GM12878 (cell line): ENCODE measurements around the gene FAM107A. TPM values are rescaled to one million over a fixed set of nuclear protein-coding genes. Genes with fewer than 3 reads are reported as not detected.

ENCODE experiments used
- SREBF2 ChIP-seq: IDR thresholded peaks from 2 replicates; pipeline ENCODE4 v1.6.1; 2012; ENCODE audit warnings: mild to moderate bottlenecking, low read length
- polyA plus RNA-seq, 11 experiments: library from polyadenylated mRNA; depleted of rRNA in 4 of 11; unstranded in 6 of 11; stranded (reverse) in 5 of 11; fragments of >200 nt; fragmentation: Nextera tagmentation in 4 of 11; fragmentation: Illumina TruSeq in 1 of 11; extraction: Ambion mirVana in 4 of 11; extraction: Trizol in 1 of 11; gene quantifications; 1 replicate in 1 of 11; 2 replicates in 10 of 11; pipeline versions ENCODE4 v1.2.1 to v1.2.3, GENCODE V29; 2011 to 2016; ENCODE audit warnings: inconsistent platforms in 2 of 11, missing spikeins in 2 of 11, low read depth in 1 of 11
- total RNA-seq, 4 experiments: library from RNA; depleted of rRNA in 3 of 4; stranded (reverse); fragments of >200 nt in 3 of 4; fragmentation: Illumina TruSeq in 1 of 4; extraction: Trizol in 1 of 4; gene quantifications; 2 replicates each; pipeline versions ENCODE4 v1.2.1 to v1.2.3, GENCODE V29; 2013 to 2021
- TF ChIP-seq, protein P1 (sequence below): fragments of 450-650 bp; formaldehyde crosslinking; IDR thresholded peaks from 2 replicates; pipeline ENCODE4 v1.5.0; 2022; ENCODE audit warnings: mild to moderate bottlenecking, missing genetic modification characterization
- TF ChIP-seq, protein P2 (sequence below): fragments of 450-650 bp; IDR thresholded peaks from 2 replicates; pipeline ENCODE4 v1.6.1; 2017; ENCODE audit warnings: antibody characterized with exemption, mild to moderate bottlenecking, moderate library complexity

The FAM107A gene
- total and polyA plus RNA-seq, 10 of the 15 experiments (the other 5 are each of a cell fraction or from before 2014, with no cell fraction given) = not detected

DNA sequence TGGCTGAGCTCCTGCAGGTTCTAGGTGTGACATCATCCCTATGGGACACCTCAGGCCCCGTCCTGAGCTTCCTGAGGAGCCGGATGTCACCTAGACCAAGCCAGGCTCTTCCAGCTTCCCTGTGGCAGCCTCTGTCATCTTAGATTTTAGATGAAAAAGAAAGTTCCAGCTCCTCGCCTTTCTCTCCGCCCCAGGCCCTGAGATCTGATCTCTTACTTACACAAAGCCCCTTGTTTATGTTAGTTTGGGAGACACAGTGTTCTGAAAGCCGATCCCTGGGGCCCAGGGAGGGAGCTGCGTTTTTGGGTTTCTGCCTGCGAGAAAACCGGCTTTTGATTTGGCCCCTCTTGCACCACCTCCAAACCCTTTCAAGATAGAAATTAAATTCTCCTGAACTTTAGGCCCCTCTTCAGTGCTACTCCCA is 40.2 kb upstream of the FAM107A start (continued):
- TF ChIP-seq, protein P1, sequence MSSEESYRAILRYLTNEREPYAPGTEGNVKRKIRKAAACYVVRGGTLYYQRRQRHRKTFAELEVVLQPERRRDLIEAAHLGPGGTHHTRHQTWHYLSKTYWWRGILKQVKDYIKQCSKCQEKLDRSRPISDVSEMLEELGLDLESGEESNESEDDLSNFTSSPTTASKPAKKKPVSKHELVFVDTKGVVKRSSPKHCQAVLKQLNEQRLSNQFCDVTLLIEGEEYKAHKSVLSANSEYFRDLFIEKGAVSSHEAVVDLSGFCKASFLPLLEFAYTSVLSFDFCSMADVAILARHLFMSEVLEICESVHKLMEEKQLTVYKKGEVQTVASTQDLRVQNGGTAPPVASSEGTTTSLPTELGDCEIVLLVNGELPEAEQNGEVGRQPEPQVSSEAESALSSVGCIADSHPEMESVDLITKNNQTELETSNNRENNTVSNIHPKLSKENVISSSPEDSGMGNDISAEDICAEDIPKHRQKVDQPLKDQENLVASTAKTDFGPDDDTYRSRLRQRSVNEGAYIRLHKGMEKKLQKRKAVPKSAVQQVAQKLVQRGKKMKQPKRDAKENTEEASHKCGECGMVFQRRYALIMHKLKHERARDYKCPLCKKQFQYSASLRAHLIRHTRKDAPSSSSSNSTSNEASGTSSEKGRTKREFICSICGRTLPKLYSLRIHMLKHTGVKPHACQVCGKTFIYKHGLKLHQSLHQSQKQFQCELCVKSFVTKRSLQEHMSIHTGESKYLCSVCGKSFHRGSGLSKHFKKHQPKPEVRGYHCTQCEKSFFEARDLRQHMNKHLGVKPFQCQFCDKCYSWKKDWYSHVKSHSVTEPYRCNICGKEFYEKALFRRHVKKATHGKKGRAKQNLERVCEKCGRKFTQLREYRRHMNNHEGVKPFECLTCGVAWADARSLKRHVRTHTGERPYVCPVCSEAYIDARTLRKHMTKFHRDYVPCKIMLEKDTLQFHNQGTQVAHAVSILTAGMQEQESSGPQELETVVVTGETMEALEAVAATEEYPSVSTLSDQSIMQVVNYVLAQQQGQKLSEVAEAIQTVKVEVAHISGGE (CRISPR knock-in tag) = no peak
- TF ChIP-seq SREBF2 = no peak
- TF ChIP-seq, protein P2, sequence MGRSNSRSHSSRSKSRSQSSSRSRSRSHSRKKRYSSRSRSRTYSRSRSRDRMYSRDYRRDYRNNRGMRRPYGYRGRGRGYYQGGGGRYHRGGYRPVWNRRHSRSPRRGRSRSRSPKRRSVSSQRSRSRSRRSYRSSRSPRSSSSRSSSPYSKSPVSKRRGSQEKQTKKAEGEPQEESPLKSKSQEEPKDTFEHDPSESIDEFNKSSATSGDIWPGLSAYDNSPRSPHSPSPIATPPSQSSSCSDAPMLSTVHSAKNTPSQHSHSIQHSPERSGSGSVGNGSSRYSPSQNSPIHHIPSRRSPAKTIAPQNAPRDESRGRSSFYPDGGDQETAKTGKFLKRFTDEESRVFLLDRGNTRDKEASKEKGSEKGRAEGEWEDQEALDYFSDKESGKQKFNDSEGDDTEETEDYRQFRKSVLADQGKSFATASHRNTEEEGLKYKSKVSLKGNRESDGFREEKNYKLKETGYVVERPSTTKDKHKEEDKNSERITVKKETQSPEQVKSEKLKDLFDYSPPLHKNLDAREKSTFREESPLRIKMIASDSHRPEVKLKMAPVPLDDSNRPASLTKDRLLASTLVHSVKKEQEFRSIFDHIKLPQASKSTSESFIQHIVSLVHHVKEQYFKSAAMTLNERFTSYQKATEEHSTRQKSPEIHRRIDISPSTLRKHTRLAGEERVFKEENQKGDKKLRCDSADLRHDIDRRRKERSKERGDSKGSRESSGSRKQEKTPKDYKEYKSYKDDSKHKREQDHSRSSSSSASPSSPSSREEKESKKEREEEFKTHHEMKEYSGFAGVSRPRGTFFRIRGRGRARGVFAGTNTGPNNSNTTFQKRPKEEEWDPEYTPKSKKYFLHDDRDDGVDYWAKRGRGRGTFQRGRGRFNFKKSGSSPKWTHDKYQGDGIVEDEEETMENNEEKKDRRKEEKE = no peak
